Fibroblast of lung (primary cell): ENCODE measurements around the gene TMEM132C. TPM values are rescaled to one million over a fixed set of nuclear protein-coding genes. Genes with fewer than 3 reads are reported as not detected.

ENCODE experiments used
- DNase-seq, 2 donors: peaks; one replicate each; pipeline versions ENCODE4 v3.0.0 to v3.0.0-alpha.2; 2010; ENCODE audit warnings: low read depth in 2 of 2
- H2AFZ ChIP-seq: 2 replicates; pipeline ENCODE4 v1.5.1; 2012; ENCODE audit warnings: low read length, control low read depth, inconsistent platforms
- H3K27ac ChIP-seq: 2 replicates; pipeline ENCODE4 v1.5.1; 2011; ENCODE audit warnings: low read length, control low read depth; ENCODE audit not compliant: insufficient read depth
- H3K27me3 ChIP-seq: 2 replicates; pipeline ENCODE4 v1.5.1; 2011; ENCODE audit warnings: mild to moderate bottlenecking, low read length; ENCODE audit not compliant: control insufficient read depth, insufficient read depth
- H3K36me3 ChIP-seq: 2 replicates; pipeline ENCODE4 v1.5.1; 2011; ENCODE audit warnings: low read length; ENCODE audit not compliant: control insufficient read depth, insufficient read depth
- H3K4me1 ChIP-seq: 2 replicates; pipeline ENCODE4 v1.5.1; 2011; ENCODE audit warnings: low read length; ENCODE audit not compliant: control insufficient read depth, insufficient read depth; ENCODE audit errors: extremely low read depth
- H3K4me2 ChIP-seq: 2 replicates; pipeline ENCODE4 v1.5.1; 2011; ENCODE audit warnings: low read length, control low read depth; ENCODE audit not compliant: insufficient read depth; ENCODE audit errors: extremely low read depth
- H3K4me3 ChIP-seq, 4 experiments: fragments of 200-600 bp in 1 of 4; sonication (generic) in 1 of 4; replicated peaks in 1 of 4; 2 replicates each; pipeline ENCODE4 v1.5.1; 2011 to 2016; ENCODE audit warnings: low read length in 4 of 4, low read depth in 3 of 4, mild to moderate bottlenecking in 3 of 4, control low read depth in 2 of 4, inconsistent platforms in 1 of 4, mixed read lengths in 1 of 4; ENCODE audit not compliant: insufficient read depth in 1 of 4; ENCODE audit errors: control extremely low read depth in 1 of 4
- H3K79me2 ChIP-seq: 2 replicates; pipeline ENCODE4 v1.5.1; 2012; ENCODE audit warnings: mild to moderate bottlenecking, low read length, inconsistent platforms; ENCODE audit not compliant: control insufficient read depth, insufficient read depth
- H3K9ac ChIP-seq: 2 replicates; pipeline ENCODE4 v1.5.1; 2011; ENCODE audit warnings: mild to moderate bottlenecking, low read length, control low read depth; ENCODE audit not compliant: insufficient read depth
- H3K9me3 ChIP-seq: 2 replicates; pipeline ENCODE4 v1.5.1; 2012; ENCODE audit warnings: low read depth, low read length; ENCODE audit not compliant: control insufficient read depth, insufficient read depth
- H4K20me1 ChIP-seq: 2 replicates; pipeline ENCODE4 v1.5.1; 2011; ENCODE audit warnings: low read length; ENCODE audit not compliant: control insufficient read depth, insufficient read depth; ENCODE audit errors: extremely low read depth
- EZH2 ChIP-seq: IDR thresholded peaks from 2 replicates; pipeline ENCODE4 v1.5.1; 2012; ENCODE audit warnings: low read length, control low read depth, mild to moderate bottlenecking; ENCODE audit errors: missing control alignments
- polyA plus RNA-seq, 2 donors: library from polyadenylated mRNA; depleted of rRNA in 1 of 2; stranded (reverse) in 1 of 2; unstranded in 1 of 2; fragments of >200 nt; gene quantifications; 2 replicates each; pipeline ENCODE4 v1.2.1, GENCODE V29; 2011 to 2012; ENCODE audit warnings: missing spikeins in 1 of 2
- total RNA-seq: library from RNA; depleted of rRNA; stranded (reverse); fragments of >200 nt; gene quantifications from 2 replicates; pipeline ENCODE4 v1.2.1, GENCODE V29; 2014
- TF ChIP-seq, protein P1 (sequence below), 2 donors: IDR thresholded peaks in 1 of 2; conservative IDR thresholded peaks in 1 of 2; 1 replicate in 1 of 2; 2 replicates in 1 of 2; pipeline ENCODE4 v1.5.1; 2011 to 2012; ENCODE audit warnings: low read length in 2 of 2, control low read depth in 1 of 2, inconsistent platforms in 1 of 2, low read depth in 1 of 2, mild to moderate bottlenecking in 1 of 2

Gene TMEM132C
- total and polyA plus RNA-seq, 2 donors (not counting 1 experiment from before 2014, with no cell fraction given): not detected

DNA sequence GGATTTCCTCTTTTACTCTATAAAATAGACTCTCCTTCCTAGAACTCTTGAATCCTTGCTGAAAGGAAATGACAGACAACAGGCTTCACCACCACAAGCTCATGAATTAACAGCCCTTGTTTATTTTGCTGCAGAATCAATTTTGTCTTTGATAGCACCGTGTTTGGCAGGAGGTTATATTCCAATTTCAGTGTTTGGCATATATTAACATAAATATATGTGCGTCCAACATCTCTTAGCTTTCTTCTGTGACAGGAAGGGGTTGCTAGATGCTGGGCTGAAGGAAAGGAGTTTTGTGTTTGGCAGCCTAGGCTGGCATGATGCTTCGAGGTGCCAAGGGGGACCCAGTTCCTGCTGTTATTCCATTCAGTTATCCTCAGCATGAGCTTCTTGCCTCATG is 126.4 kb downstream of the TMEM132C start:
- H3K36me3 ChIP-seq: no peaks in the 10 kb centered on the region
- H3K9ac ChIP-seq: no peak overlapping the region
- H3K4me1 ChIP-seq: no peaks in the 10 kb centered on the region
- TF ChIP-seq EZH2: no peak
- TF ChIP-seq, protein P1, sequence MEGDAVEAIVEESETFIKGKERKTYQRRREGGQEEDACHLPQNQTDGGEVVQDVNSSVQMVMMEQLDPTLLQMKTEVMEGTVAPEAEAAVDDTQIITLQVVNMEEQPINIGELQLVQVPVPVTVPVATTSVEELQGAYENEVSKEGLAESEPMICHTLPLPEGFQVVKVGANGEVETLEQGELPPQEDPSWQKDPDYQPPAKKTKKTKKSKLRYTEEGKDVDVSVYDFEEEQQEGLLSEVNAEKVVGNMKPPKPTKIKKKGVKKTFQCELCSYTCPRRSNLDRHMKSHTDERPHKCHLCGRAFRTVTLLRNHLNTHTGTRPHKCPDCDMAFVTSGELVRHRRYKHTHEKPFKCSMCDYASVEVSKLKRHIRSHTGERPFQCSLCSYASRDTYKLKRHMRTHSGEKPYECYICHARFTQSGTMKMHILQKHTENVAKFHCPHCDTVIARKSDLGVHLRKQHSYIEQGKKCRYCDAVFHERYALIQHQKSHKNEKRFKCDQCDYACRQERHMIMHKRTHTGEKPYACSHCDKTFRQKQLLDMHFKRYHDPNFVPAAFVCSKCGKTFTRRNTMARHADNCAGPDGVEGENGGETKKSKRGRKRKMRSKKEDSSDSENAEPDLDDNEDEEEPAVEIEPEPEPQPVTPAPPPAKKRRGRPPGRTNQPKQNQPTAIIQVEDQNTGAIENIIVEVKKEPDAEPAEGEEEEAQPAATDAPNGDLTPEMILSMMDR (conservative IDR thresholded peaks at IDR 0.05 in 1 of 2, IDR thresholded peaks at IDR 0.05 in 1 of 2; ENCODE audit: low read depth in 1 of 2, low read length in 2 of 2): no peak
- H3K27me3 ChIP-seq: no peaks in the 10 kb centered on the region
- no peaks in the 10 kb centered on the region for H3K9me3 ChIP-seq
- H2AFZ ChIP-seq: no peak overlapping the region
- H3K4me3 ChIP-seq: no peak overlapping the region
- H3K79me2 ChIP-seq: no peaks in the 10 kb centered on the region
- H4K20me1 ChIP-seq: no peaks in the 10 kb centered on the region
- no peak for DNase-seq
- H3K4me2 ChIP-seq: no peak overlapping the region
- no peak overlapping the region for H3K27ac ChIP-seq

DNA sequence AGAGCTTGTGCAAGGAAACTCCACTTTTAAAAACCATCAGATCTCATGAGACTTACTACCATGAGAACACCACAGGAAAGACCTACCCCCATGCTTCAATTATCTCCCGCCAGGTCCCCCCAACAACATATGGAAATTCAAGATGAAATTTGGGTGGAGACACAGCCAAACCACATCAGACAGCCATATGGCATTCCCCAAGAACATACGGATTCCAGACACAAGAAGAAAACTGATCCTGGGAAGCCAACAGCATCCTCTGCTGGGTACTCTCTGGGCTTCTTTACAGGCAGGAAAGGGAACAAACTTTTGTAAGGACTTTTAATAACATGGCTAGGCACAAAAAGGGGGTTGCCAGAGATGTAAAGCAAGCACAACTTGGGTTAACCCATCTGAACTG is 127.2 kb downstream of the TMEM132C start:
- Histone ChIP-seq H3K4me2 (no peak overlapping the region), H3K9me3 (no peaks in the 10 kb centered on the region), H3K9ac (no peak overlapping the region), H3K4me1 (no peaks in the 10 kb centered on the region), H2AFZ (no peak overlapping the region), H3K4me3 (no peak overlapping the region), H3K79me2 (no peaks in the 10 kb centered on the region), H4K20me1 (no peaks in the 10 kb centered on the region), H3K27me3 (no peaks in the 10 kb centered on the region), H3K36me3 (no peaks in the 10 kb centered on the region), H3K27ac (no peak overlapping the region)
- no peak for TF ChIP-seq EZH2
- TF ChIP-seq, protein P1 (conservative IDR thresholded peaks at IDR 0.05 in 1 of 2, IDR thresholded peaks at IDR 0.05 in 1 of 2; ENCODE audit: low read depth in 1 of 2, low read length in 2 of 2): no peak
- no peak for DNase-seq

DNA sequence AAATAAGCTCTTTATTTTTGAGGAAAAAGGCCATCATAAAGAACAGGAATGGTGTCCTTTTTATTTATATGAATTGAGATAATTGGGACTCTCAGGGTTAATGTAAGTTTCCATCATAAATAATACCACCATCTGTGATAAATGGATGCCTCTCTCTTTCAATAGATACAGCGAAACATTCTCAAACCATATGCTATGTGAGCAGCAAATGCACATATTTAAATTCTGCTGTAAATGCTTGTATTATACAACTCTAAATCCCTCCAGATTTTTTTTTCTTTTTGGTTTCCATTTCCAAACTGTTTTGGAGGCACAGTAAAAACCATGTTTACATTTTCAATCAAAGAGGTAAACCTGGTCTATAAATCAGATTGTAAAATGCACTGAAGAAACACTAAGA is 132.3 kb downstream of the TMEM132C start:
- Histone ChIP-seq H3K27ac (no peak overlapping the region), H3K4me3 (no peak overlapping the region), H4K20me1 (no peaks in the 10 kb centered on the region), H3K36me3 (no peaks in the 10 kb centered on the region), H3K4me1 (no peaks in the 10 kb centered on the region), H3K9ac (no peak overlapping the region), H3K9me3 (no peaks in the 10 kb centered on the region), H2AFZ (no peak overlapping the region), H3K79me2 (no peaks in the 10 kb centered on the region), H3K4me2 (no peak overlapping the region), H3K27me3 (no peaks in the 10 kb centered on the region)
- TF ChIP-seq EZH2: no peak
- TF ChIP-seq, protein P1 (conservative IDR thresholded peaks at IDR 0.05 in 1 of 2, IDR thresholded peaks at IDR 0.05 in 1 of 2; ENCODE audit: low read depth in 1 of 2, low read length in 2 of 2): no peak
- no peak for DNase-seq
